ENCODE measurements around the gene MAP1A. TPM values are rescaled to one million over a fixed set of nuclear protein-coding genes. Genes with fewer than 3 reads are reported as not detected.

Gene MAP1A
- polyA plus RNA-seq, 2 of the 4 experiments (the other 2 are of a cell fraction), result 0.43 to 0.54 TPM

GRCh38 chr15:43511012-43511885 lies 6.2 kb upstream of the MAP1A start:
- POLR2A ChIA-PET, result interaction anchor here (0.6 to 1.7 kb wide), 6 partner anchors 9 to 70 kb away, joined by 3 to 22 read pairs (median 4); partner anchors contain the start of gene TP53BP1
- Histone ChIP-seq H3K4me3 (peak overlapping the region; percentile 56), H3K4me2 (peak overlapping the region; percentile 78), H3K4me1 (peaks cover 18% of the 10 kb centered on the region), H3K9me3 (no peaks in the 10 kb centered on the region), H3K27ac (peak overlapping the region; percentile 15 to 76; a peak in 3 of 6 replicates)
- 23% methylated on average over 31 of the region's 39 CpGs for WGBS (ENCODE audit: missing lambda C conversion rate)
- ATAC-seq (peak; percentile 75 to 79), DNase-seq (ENCODE audit: low read depth in 1 of 2, low spot score in 1 of 2) (peak; percentile 38 to 52), FAIRE-seq (no peak)
- TF ChIP-seq RAD21 (conservative IDR thresholded peaks at IDR 0.05 in 1 of 2, IDR thresholded peaks at IDR 0.05 in 1 of 2), result peak in 1 of 2 experiments; percentile 42; a peak in 2 of 5 replicates
- TF ChIP-seq SMC3 (IDR thresholded peaks at IDR 0.05), result 0 out of 3 replicates have a peak, but pooled peaks have one; percentile 7
- no peak for TF ChIP-seq HES2 (IDR thresholded peaks at IDR 0.05)
- TF ChIP-seq FOXS1 (CRISPR knock-in tag; IDR thresholded peaks at IDR 0.05), result no peak
- peak; percentile 25; the same call in 2 of the 3 replicates for TF ChIP-seq CTCF (IDR thresholded peaks at IDR 0.05)
- CTCF ChIA-PET, result interaction anchor here (0.6 to 6.3 kb wide), 14 partner anchors 10 to 71 kb away, joined by 3 to 30 read pairs (median 3); partner anchors contain the start of gene TP53BP1

- Histone ChIP-seq H3K4me1 (peaks cover 18% of the 10 kb centered on the region), H3K9me3 (no peaks in the 10 kb centered on the region), H3K4me3 (no peak overlapping the region), H3K27ac (no peak overlapping the region), H3K4me2 (no peak overlapping the region)
- ChIA-PET POLR2A (no interaction called here), CTCF (interaction anchor here (1.1 to 6.3 kb wide), 4 partner anchors 19 to 73 kb away, joined by 3 to 30 read pairs (median 12); partner anchors contain the start of gene TP53BP1)
- WGBS (ENCODE audit: missing lambda C conversion rate), result 61% methylated on average over 1 of the region's 1 CpG
- ATAC-seq (no peak), DNase-seq (ENCODE audit: low read depth in 1 of 2, low spot score in 1 of 2) (no peak), FAIRE-seq (no peak)
- TF ChIP-seq ESRRA (IDR thresholded peaks at IDR 0.05; ENCODE audit: borderline replicate concordance, low read length) (no peak), HOXB13 (CRISPR knock-in tag; IDR thresholded peaks at IDR 0.05; ENCODE audit: low read depth) (no peak), NPAS2 (CRISPR knock-in tag; IDR thresholded peaks at IDR 0.05; ENCODE audit: borderline replicate concordance) (no peak), E2F6 (IDR thresholded peaks at IDR 0.05; ENCODE audit: borderline replicate concordance, low read depth) (no peak), JUN (IDR thresholded peaks at IDR 0.05) (no peak), ELK1 (IDR thresholded peaks at IDR 0.05; ENCODE audit: low read depth, low read length) (no peak), MAZ (IDR thresholded peaks at IDR 0.05; ENCODE audit: borderline replicate concordance, low read depth, low read length) (no peak), RFX5 (IDR thresholded peaks at IDR 0.05) (no peak), HOXA7 (CRISPR knock-in tag; IDR thresholded peaks at IDR 0.05) (no peak), SREBF2 (IDR thresholded peaks at IDR 0.05) (no peak)
Measured at GRCh38 chr15:43513550-43513949, 3.9 kb upstream of the MAP1A start.
